GM12891 (cell line): ENCODE results near the gene CEBPZOS.

Experiments used
- POLR2A ChIP-seq: IDR thresholded peaks from 2 replicates; pipeline ENCODE4 v1.6.1; 2011; ENCODE audit warnings: low read depth, low read length, control low read depth
- POLR2AphosphoS5 ChIP-seq: IDR thresholded peaks from 2 replicates; pipeline ENCODE4 v1.6.1; 2011; ENCODE audit warnings: low read depth, low read length, control low read depth

- TF ChIP-seq POLR2A (no peak; the same call in 1 of the 2 replicates), POLR2AphosphoS5 (peak; percentile 64; the same call in 1 of the 2 replicates)
Measured at GRCh38 chr2:37156857-37157714, 39.2 kb upstream of the CEBPZOS start, which contains the start of gene EIF2AK2.
